HG03175 (cell line): ENCODE measurements around the gene TRAPPC12.
"Not testable (repeated sequence)": the region's sequence is repeated elsewhere in the genome, so short reads cannot be mapped to it uniquely, and the experiment has no call there.

Experiments
- ATAC-seq: cut with Tn5 transposase; IDR thresholded peaks from one replicate; pipeline ENCODE4 v1.9.1; 2021; ENCODE audit warnings: mild to moderate bottlenecking, moderate library complexity; ENCODE audit not compliant: unreplicated experiment

TRAPPC12 gene

GRCh38 chr2:3498783-3499394 lies 119.4 kb downstream of the TRAPPC12 start:
- no peak for ATAC-seq

GRCh38 chr2:3500326-3500899 lies 120.9 kb downstream of the TRAPPC12 start:
- ATAC-seq: no peak

- no peak for ATAC-seq
Observed at GRCh38 chr2:3503046-3503445, 123.6 kb downstream of the TRAPPC12 start.

GRCh38 chr2:3503483-3503882 lies 124.0 kb downstream of the TRAPPC12 start:
- ATAC-seq: no peak

GRCh38 chr2:3504741-3505140 lies 125.2 kb downstream of the TRAPPC12 start:
- no peak for ATAC-seq

- ATAC-seq: no peak
Observed at GRCh38 chr2:3505771-3506170, 126.3 kb downstream of the TRAPPC12 start.

- ATAC-seq: no peak
Observed at GRCh38 chr2:3512086-3512485, 132.6 kb downstream of the TRAPPC12 start.

- no peak for ATAC-seq
Observed at GRCh38 chr2:3513026-3513810, 133.7 kb downstream of the TRAPPC12 start.

GRCh38 chr2:3515438-3515837 lies 135.9 kb downstream of the TRAPPC12 start:
- ATAC-seq: not testable (repeated sequence)

GRCh38 chr2:3516831-3517230 lies 137.3 kb downstream of the TRAPPC12 start:
- no peak for ATAC-seq

- ATAC-seq: no peak
Observed at GRCh38 chr2:3517948-3518495, 138.5 kb downstream of the TRAPPC12 start.

GRCh38 chr2:3518496-3519254 lies 139.2 kb downstream of the TRAPPC12 start:
- ATAC-seq: peak; percentile 78

GRCh38 chr2:3519255-3520205 lies 140.0 kb downstream of the TRAPPC12 start, which contains the start of gene ADI1:
TSS of gene ADI1 (minus strand) at chr2:3519531. CDS start at chr2:3519487, 44 bp downstream.
- peak; percentile 52 for ATAC-seq

GRCh38 chr2:3520591-3520990 lies 141.1 kb downstream of the TRAPPC12 start:
- ATAC-seq: no peak

- no peak for ATAC-seq
Observed at GRCh38 chr2:3522961-3523421, 143.5 kb downstream of the TRAPPC12 start.

- no peak for ATAC-seq
Observed at GRCh38 chr2:3523551-3524041, 144.1 kb downstream of the TRAPPC12 start.

- no peak for ATAC-seq
Observed at GRCh38 chr2:3526871-3527270, 147.4 kb downstream of the TRAPPC12 start.

- no peak for ATAC-seq
Observed at GRCh38 chr2:3527886-3528785, 148.6 kb downstream of the TRAPPC12 start.
